ENCODE results near the gene IL18R1. TPM values are rescaled to one million over a fixed set of nuclear protein-coding genes. Genes with fewer than 3 reads are reported as not detected.

Gene IL18R1
- total and polyA plus RNA-seq, 2 donors (not counting 3 experiments of a cell fraction or from before 2014, with no cell fraction given) = 2.9 to 3.6 TPM

DNA sequence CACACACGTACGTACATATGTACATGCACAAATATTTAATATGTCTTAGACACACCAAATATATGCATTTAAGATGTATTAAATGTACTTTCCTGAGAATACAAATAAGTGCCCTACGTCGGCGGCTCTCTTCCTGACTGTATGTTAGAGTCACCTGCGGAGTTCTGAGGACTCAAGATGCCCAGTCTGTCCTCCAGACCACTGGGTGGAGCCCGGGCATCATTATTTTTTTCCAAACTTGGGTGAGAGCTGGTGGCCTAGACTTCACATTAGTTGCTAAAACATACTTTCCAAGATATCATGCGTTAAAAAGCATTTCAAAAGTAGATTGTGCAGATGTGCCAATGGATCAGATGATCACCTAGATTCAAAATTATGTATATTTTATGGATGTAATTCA lies 2.9 kb downstream of the IL18R1 start:
- Histone ChIP-seq H3K27ac (ENCODE audit: insufficient read depth, low read depth, low read length) (no peak overlapping the region), H3K79me2 (ENCODE audit: control insufficient read depth, insufficient read depth, low read length) (no peaks in the 10 kb centered on the region), H3K4me3 (replicated peaks in 1 of 3; ENCODE audit: insufficient read depth in 1 of 3, low read depth in 1 of 3, low read length in 3 of 3) (no peak overlapping the region), H3K4me1 (ENCODE audit: control insufficient read depth, extremely low read depth, insufficient read depth, low read length) (peaks cover 3% of the 10 kb centered on the region), H3K9me1 (replicated peaks; ENCODE audit: control insufficient read depth, extremely low read depth, insufficient read depth, low read length) (no peaks in the 10 kb centered on the region), H3K36me3 (ENCODE audit: control insufficient read depth in 2 of 2, extremely low read depth in 1 of 2, insufficient read depth in 2 of 2, low read length in 2 of 2) (no peaks in the 10 kb centered on the region), H3K27me3 (ENCODE audit: control insufficient read depth in 2 of 2, insufficient read depth in 2 of 2, low read length in 2 of 2) (no peaks in the 10 kb centered on the region), H2AFZ (ENCODE audit: low read depth, low read length) (no peak overlapping the region), H3K9me3 (replicated peaks; ENCODE audit: control insufficient read depth, insufficient read depth, low read length) (no peaks in the 10 kb centered on the region), H3K9ac (replicated peaks; ENCODE audit: extremely low read depth, insufficient read depth, low read length) (no peak overlapping the region), H4K20me1 (replicated peaks; ENCODE audit: control insufficient read depth, extremely low read depth, insufficient read depth, low read length) (no peaks in the 10 kb centered on the region), H3K4me2 (ENCODE audit: insufficient read depth, low read length) (no peak overlapping the region)
- ChIA-PET CTCF (interaction anchor here (0.6 to 4.0 kb wide), 8 partner anchors 11 to 338 kb away, joined by 3 to 28 read pairs (median 7); no protein-coding TSS in a partner anchor), POLR2A (no interaction called here)
- no peak for FAIRE-seq
- intact Hi-C loops (cut with micrococcal nuclease) (no loop called here), dilution Hi-C loops (cut with MboI; ENCODE audit: extremely low pct_ligation_motif_present, low sequenced_read_pairs) (no loop called here)
- no peak for DNase-seq (ENCODE audit: low read depth, low spot score)
- BruUV-seq (replicated peaks) = no TSS peak
- no peak for TF ChIP-seq EZH2 (IDR thresholded peaks at IDR 0.05; ENCODE audit: borderline replicate concordance, low read depth, low read length, severe bottlenecking)

DNA sequence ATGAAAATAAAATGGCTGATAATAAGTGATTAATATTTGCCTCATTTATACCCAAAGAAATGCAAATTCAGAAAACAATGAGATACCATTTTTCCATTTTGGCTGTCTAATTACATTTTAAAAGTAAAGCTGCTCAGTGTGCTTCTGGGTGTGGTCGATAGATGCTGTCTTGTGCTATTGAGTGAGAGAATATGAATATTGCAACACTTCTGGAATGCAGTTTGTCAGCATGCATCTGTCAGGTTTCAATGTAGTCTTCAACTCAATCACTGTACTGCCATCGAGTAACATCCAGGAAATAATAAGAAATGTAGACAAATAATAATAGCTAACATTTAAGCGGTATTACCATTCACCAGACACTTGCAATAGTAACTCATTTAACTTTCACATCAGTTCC lies 3.9 kb downstream of the IL18R1 start:
- TF ChIP-seq POLR2A (IDR thresholded peaks at IDR 0.05; ENCODE audit: low read depth, low read length) = no peak
- no peak for TF ChIP-seq JUN (IDR thresholded peaks at IDR 0.05; ENCODE audit: borderline replicate concordance, insufficient read depth, insufficient read length, low read depth)
- no peak for TF ChIP-seq POLR2AphosphoS5 (IDR thresholded peaks at IDR 0.05; ENCODE audit: insufficient read depth, low read depth, low read length)
- TF ChIP-seq FOS (IDR thresholded peaks at IDR 0.05; ENCODE audit: borderline replicate concordance, insufficient read depth, low read length) = no peak
- TF ChIP-seq, protein P1, sequence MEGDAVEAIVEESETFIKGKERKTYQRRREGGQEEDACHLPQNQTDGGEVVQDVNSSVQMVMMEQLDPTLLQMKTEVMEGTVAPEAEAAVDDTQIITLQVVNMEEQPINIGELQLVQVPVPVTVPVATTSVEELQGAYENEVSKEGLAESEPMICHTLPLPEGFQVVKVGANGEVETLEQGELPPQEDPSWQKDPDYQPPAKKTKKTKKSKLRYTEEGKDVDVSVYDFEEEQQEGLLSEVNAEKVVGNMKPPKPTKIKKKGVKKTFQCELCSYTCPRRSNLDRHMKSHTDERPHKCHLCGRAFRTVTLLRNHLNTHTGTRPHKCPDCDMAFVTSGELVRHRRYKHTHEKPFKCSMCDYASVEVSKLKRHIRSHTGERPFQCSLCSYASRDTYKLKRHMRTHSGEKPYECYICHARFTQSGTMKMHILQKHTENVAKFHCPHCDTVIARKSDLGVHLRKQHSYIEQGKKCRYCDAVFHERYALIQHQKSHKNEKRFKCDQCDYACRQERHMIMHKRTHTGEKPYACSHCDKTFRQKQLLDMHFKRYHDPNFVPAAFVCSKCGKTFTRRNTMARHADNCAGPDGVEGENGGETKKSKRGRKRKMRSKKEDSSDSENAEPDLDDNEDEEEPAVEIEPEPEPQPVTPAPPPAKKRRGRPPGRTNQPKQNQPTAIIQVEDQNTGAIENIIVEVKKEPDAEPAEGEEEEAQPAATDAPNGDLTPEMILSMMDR (IDR thresholded peaks at IDR 0.05; ENCODE audit: extremely low read depth in 1 of 2, insufficient read depth in 1 of 2, low read depth in 1 of 2, low read length in 2 of 2) = no peak
- no peak for TF ChIP-seq MYC (IDR thresholded peaks at IDR 0.05; ENCODE audit: low read depth, low read length)
- TF ChIP-seq, protein P2, sequence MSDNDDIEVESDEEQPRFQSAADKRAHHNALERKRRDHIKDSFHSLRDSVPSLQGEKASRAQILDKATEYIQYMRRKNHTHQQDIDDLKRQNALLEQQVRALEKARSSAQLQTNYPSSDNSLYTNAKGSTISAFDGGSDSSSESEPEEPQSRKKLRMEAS (IDR thresholded peaks at IDR 0.05; ENCODE audit: insufficient read depth, insufficient read length) = no peak
- TF ChIP-seq GATA2 (IDR thresholded peaks at IDR 0.05; ENCODE audit: insufficient read depth, insufficient read length, low read depth, low read length) = no peak
- no peak for TF ChIP-seq EZH2 (IDR thresholded peaks at IDR 0.05; ENCODE audit: borderline replicate concordance, low read depth, low read length, severe bottlenecking)
- no peak overlapping the region for H3K4me3 ChIP-seq (replicated peaks in 1 of 3; ENCODE audit: insufficient read depth in 1 of 3, low read depth in 1 of 3, low read length in 3 of 3)
- dilution Hi-C loops (cut with MboI; ENCODE audit: extremely low pct_ligation_motif_present, low sequenced_read_pairs) = no loop called here
- intact Hi-C loops (cut with micrococcal nuclease) = no loop called here
- ChIA-PET POLR2A (no interaction called here), CTCF (interaction anchor here (2.3 to 4.0 kb wide), 3 partner anchors 58 to 339 kb away, joined by 9 to 28 read pairs (median 12); no protein-coding TSS in a partner anchor)
- H3K4me1 ChIP-seq (ENCODE audit: control insufficient read depth, extremely low read depth, insufficient read depth, low read length) = peaks cover 3% of the 10 kb centered on the region
- H3K27ac ChIP-seq (ENCODE audit: insufficient read depth, low read depth, low read length) = no peak overlapping the region
- no peaks in the 10 kb centered on the region for H3K9me3 ChIP-seq (replicated peaks; ENCODE audit: control insufficient read depth, insufficient read depth, low read length)
- H2AFZ ChIP-seq (ENCODE audit: low read depth, low read length) = no peak overlapping the region
- no peak overlapping the region for H3K9ac ChIP-seq (replicated peaks; ENCODE audit: extremely low read depth, insufficient read depth, low read length)
- H3K4me2 ChIP-seq (ENCODE audit: insufficient read depth, low read length) = no peak overlapping the region
- no peaks in the 10 kb centered on the region for H4K20me1 ChIP-seq (replicated peaks; ENCODE audit: control insufficient read depth, extremely low read depth, insufficient read depth, low read length)
- H3K9me1 ChIP-seq (replicated peaks; ENCODE audit: control insufficient read depth, extremely low read depth, insufficient read depth, low read length) = no peaks in the 10 kb centered on the region
- DNase-seq (ENCODE audit: low read depth, low spot score) (no peak), FAIRE-seq (no peak)
- BruUV-seq (replicated peaks) = no TSS peak
- no peaks in the 10 kb centered on the region for H3K36me3 ChIP-seq (ENCODE audit: control insufficient read depth in 2 of 2, extremely low read depth in 1 of 2, insufficient read depth in 2 of 2, low read length in 2 of 2)
- H3K79me2 ChIP-seq (ENCODE audit: control insufficient read depth, insufficient read depth, low read length) = no peaks in the 10 kb centered on the region
- no peaks in the 10 kb centered on the region for H3K27me3 ChIP-seq (ENCODE audit: control insufficient read depth in 2 of 2, insufficient read depth in 2 of 2, low read length in 2 of 2)

Measured in endothelial cell of umbilical vein (primary cell).